HT1080 (cell line): ENCODE data around the gene EFNB2. TPM values are rescaled to one million over a fixed set of nuclear protein-coding genes. Genes with fewer than 3 reads are reported as not detected.

Experiments
- DNase-seq: peaks from one replicate; pipeline ENCODE4 v3.0.0-alpha.2; 2015; ENCODE audit warnings: low read depth
- total RNA-seq: library from RNA; depleted of rRNA; stranded (reverse); fragments of >200 nt; shearing (Covaris generic); gene quantifications from 2 replicates; pipeline ENCODE4 v1.2.3, GENCODE V29; 2014

The EFNB2 gene
- total RNA-seq, 1 experiment from 2014 or later, result 22.4 TPM

DNA sequence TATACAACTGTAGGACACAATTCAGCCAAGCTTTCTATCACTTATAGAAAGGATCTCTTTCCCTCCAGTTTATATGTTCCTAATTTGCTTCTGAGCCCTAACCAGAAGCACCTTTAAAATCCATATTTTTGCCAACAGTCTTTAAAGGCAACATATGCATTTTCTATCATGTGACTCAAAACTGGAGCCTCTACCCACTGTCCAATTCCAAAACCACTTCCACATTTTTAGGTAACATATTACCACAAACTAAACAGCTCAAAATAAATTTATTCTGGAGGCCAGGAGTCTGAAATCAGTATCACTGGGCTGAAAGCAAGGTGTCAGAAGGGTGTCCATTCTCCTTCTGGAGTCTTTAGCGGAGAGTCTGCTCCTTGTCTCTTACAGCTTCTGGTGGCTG, 15.9 kb upstream of the EFNB2 start:
- no peak for DNase-seq

DNA sequence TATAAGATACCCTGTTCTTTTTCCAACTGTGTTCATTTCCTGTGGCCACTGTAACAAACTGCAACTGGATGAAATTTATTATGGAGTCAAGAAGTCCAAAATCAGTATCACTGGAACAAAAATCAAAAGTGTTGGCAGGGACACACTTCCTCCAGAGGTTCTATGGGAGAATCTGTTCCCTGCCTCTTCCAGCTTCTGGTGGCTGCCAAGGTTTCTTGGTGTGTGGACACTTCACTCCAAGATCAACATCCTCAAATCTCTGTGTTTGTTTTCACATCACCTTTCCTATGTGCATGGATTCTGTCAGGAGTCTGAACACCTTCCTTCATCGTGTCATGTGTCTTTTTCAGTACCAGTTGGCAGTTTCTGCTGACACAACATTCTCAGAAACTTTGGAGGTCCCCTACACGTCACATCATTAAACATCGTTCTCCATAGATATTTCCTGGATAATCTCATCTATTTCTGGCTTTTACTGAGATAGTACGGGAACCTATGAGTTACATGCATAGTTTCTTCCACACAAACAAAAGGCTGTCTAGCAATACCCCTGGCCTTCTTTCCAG, 15.2 kb upstream of the EFNB2 start:
- DNase-seq, result no peak

DNA sequence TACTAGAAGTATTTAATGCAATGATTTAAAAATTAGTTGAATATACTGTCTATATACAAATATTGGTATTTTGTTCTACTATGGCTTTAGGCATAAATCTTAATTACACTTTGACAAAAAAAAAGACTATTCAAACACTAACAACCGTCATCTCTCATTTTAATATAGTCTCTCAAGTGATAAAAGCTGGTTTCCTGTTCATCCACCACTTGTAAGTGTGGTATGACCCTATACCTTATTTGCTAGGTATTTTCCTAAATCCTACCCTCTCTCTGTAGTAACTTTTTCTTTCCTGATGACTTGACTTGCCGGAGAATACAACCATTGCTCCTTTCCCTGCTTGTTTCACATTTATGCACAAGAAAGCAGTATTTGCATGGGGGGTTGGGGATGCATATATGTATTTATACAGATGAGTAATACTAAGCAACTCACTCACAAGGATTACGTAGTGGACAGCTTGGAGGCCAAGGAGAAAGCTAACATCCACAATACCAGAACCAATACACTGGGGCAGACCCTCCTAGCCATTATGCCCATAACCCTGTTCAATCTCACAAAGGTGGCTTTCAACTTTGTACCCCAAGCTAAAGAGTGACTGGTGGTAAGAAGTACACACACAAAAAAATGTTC, 12.7 kb upstream of the EFNB2 start:
- DNase-seq, result no peak

DNA sequence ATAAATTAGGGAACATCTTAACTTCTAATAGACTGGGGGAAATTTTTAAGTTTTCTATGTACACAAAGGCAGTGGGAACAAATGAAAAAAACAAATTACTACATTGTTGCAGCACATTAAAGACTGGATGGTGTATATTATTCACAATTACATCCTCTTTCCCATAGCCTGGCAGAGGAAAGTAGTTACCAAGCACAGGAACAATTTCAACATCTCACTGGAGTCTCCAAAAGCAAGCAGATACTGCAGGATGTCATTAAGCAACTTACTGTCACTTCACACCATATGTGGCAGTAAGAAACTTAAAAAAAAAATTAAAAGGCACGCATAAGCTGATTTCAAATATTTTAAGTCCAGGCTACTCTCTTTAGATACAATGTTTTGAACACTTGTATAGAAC, 6.4 kb upstream of the EFNB2 start:
- DNase-seq, result no peak

DNA sequence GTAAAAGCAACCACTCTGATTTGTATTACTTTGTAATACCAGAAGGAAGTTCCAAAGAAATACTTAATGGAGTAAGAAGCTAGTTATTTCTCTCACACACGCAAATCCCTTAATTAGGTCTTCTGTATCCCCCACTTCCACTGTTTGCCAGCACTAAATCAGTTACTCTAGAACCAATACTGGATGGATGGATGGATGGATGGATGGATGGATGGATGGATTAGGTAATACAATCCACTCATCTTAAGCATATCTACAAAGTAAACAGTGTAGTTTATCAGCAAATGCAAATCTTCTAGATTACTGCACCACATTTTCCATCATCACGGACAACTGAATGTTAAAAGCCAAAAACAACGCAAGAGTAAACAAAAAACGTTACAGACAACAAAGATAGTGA, 5.2 kb upstream of the EFNB2 start:
- no peak for DNase-seq

DNA sequence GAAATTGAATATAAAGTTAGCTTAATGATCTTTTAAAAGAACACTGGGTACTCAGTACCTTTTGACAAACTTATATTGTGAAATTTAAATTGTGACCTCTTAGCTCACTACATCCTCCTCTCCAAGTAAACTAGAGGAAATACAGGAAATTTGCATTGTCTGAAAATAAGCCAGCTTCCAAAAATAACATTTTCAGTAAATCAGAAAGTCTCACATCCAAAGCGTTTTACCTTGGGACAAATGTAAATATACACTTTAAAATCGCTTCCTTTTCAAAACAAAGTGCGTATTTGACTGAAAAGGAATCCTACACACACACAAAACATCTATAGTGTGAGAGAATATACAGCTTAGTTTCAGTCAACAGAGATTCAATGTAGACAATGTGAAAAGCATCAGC, 2.1 kb upstream of the EFNB2 start:
- DNase-seq, result no peak

DNA sequence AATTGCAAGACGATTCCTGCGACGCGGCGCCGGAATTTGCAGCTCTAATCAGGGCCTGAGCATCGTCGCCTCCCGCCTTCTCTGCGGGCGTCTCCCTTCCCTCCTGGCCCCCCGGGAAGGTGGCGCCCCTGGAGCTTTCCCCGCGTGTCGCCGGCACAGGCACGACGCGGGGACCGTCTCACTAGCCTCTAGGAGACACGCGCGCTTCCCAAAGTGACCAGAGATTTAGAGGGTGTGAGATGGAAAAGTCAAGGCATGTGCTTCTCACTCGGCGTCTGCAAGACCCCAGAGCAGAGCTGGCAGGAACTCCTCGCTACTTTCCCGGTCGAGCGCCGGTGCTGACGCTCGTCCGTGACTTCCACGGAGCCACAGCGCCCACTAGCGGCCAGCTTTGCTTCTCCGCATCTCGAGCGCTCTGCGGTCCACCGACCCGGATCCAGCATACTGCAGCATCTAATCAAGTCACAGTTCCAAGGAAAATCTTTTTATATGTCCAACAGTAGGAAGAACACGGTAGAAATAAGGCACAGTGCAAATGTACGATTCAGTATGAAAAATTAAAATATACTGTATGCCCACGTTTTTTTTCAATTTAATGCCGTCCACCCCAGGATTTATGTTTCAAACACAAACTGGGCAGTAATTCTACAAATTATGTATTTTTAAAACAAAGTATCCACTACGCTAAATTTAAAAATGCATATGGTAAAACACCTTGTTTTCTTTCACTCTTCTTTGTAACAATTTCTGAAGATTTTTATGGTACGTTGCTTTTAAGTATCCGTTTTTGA, 977 bp upstream of the EFNB2 start:
- peak; percentile 84 for DNase-seq

DNA sequence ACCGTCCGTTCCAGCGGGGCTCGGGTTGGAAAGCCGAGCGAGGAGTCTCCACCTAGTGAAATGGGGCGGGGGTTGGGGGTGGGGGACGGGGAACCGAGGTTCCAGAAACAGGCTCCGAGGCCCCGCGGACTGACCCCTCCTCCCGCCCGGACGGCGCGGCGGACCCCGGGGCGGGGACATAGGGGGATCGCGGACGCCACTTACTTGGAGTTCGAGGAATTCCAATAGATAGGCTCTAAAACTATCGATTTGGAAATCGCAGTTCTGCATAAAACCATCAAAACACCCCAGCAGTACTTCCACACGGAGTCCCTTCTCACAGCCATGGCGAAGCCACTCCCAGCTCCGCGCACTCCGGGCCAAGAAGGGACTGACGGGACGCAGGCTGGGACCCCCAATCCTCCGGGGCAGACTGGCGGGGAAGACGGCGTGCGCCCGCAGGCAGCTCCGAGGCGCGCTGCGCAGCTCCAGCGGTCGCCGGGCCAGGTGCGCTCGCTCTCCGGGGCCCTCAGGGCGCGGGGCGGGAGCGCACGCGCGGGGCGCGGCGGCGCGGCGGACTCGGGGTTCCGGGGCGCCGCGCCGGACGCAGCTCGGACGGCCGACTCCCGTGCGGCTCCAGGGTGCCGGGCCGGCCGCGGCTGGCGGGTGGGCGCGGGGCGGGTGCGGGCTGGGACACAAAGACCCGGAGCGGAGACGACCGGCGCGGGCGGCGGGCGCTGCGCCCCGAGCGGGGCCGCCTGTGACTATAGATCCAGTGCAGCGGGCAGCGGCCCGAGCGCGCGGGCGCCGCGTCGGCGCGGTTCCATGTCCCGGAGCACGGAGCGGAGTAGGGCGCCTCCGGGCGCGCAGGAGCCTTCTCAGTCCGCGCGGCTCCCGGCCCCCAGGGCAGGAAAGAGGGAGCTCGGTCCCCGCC, 567 bp downstream of the EFNB2 start:
- no peak for DNase-seq

- DNase-seq, result peak; percentile 47
Measured at GRCh38 chr13:106533943-106534638, 1.4 kb downstream of the EFNB2 start.

GRCh38 chr13:106533101-106533942, 2.1 kb downstream of the EFNB2 start:
- DNase-seq, result no peak

GRCh38 chr13:106532111-106532929, 3.1 kb downstream of the EFNB2 start:
- no peak for DNase-seq

- DNase-seq, result no peak
Measured at GRCh38 chr13:106530980-106531481, 4.4 kb downstream of the EFNB2 start.

- DNase-seq, result no peak
Measured at GRCh38 chr13:106530171-106530851, 5.2 kb downstream of the EFNB2 start.

DNA sequence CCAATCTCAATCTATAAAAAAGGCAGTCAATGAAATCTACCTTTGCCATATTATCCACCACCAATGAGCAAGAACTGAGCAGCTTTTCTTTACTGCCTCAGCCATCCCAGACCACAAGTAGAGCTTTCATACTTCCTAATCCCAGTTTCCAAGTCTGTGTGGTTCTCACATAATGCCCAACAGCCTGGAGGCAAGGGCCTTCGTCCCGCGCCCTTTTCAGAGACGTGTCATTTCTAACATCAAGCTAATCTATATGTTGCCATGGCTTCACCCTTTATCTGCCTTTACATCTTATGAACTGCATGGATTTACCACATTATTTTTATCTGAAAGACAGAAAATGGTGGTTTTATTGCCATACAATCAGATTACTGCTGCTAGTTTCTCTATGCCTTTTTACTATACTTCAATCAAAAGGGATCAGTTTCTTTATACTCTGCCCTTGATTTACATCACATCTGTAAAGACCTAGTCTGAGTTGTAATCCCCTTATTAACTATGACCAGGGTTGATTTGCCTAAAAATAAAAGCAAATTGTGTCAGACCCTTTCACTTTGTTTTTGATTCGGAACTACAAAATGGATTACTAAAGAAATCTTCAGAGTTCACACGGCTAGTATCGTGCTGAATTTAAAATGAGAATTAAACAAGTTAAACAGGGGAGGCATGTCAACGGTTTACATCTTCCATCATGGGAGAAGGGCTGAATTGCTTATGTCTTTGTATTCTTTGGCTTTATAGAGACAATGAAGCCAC, 5.9 kb downstream of the EFNB2 start:
- no peak for DNase-seq

DNA sequence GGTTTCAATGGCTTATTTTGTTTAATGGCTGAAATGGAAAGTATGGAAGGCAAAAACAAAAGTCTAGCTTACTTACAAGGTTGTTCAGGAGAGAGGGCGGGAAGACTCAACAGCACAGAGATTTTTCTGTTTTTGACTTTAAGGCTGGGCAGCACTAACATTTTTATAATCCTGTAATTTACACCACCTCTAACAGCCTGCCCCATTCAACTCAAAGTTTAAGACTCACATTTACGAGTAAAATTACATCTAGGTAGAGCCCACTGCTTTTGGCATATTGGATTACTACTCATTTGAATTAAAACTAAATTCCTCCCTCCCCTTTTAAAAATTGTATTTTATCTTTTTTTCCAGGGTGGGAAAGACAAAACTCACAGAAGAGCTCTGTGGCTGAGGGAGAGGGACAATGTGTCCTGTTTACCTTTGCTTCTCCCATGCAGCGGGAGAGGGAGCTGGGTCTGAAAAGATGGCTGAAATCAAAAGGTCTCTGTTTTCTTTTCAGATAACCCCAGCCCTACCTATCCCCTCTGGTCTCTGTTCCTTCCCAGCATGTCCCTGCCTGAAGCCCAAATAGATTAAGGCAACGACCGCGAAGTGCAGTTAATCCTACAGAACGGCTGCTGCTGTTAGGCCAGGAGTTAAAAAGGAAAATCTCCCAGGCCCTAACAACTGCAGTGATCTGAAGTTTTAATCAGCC, 6.6 kb downstream of the EFNB2 start:
- no peak for DNase-seq

DNA sequence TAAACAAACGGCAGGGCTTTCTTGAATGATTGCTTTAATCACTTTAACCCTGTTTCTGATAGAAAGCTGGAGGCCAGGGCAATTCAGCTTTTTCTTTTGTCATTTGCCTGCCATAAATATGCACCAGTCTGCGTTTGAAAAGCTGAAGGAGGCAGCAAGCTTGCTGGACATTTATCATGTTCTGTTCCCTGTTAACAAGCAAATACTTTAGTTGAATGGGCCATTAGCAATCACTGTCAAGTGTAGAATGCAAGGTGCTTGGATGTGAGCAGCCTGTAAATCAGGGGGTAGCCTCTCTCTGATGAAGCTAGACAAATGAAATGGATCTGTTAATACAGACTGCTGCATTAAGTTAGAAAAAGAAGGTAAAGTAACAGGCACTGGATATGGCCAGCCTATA, 7.6 kb downstream of the EFNB2 start:
- DNase-seq, result no peak

DNA sequence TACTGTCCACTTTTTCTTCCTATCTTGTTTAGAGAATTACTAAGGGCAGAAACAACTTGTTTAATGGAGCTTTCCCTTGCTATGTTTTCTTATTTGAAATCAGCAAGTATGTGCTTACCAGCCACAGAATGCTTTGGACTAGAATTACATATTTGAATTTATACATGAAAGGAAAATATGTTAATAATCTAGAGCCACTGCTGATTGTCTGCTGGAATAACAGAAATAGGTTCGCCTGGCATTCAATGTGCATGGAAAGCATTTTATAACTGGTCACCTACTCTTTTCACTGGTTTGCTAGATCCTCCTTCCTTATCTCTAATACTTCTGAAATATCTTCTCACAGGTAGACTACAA, 8.0 kb downstream of the EFNB2 start:
- DNase-seq, result no peak
